OCI-LY7 (cell line): Measurements from ENCODE around the gene PLEKHA6. TPM values are rescaled to one million over a fixed set of nuclear protein-coding genes. Genes with fewer than 3 reads are reported as not detected.
A peak's percentile ranks its signal among the peaks of the same experiment; 100 is the strongest.

Experiments used
- BruUV-seq: library from RNA; stranded (reverse); fragments of 400-500 nt; replicated peaks from 2 replicates; lab custom pipeline; 2021; lab: Mats Ljungman, UMichigan
- CTCF ChIA-PET: fragments of 300-600 bp; sonication (Branson Sonifier 250); formaldehyde crosslinking; loops from one replicate; lab custom pipeline; 2022; ENCODE audit warnings: antibody characterized with exemption; ENCODE audit not compliant: unreplicated experiment; lab: Charles Lee
- POLR2A ChIA-PET: fragments of 300-600 bp; sonication (Branson Sonifier 250); formaldehyde crosslinking; loops from one replicate; lab custom pipeline; 2022; ENCODE audit warnings: antibody characterized with exemption; lab: Charles Lee
- DNase-seq: peaks from one replicate; pipeline ENCODE4 v3.0.0-alpha.2; 2015; ENCODE audit warnings: low spot score
- H2AFZ ChIP-seq: fragments of 200-600 bp; sonication (generic), shearing (Covaris generic); 2 replicates; pipeline ENCODE4 v1.6.1; 2014; ENCODE audit warnings: mild to moderate bottlenecking, antibody characterized with exemption, low read length, moderate library complexity
- H3K27ac ChIP-seq: fragments of 200-600 bp; sonication (generic); 2 replicates; pipeline ENCODE4 v1.5.1; 2014; ENCODE audit warnings: mixed run types, low read depth, mild to moderate bottlenecking, moderate library complexity, low read length, inconsistent platforms; ENCODE audit not compliant: poor library complexity, severe bottlenecking
- H3K36me3 ChIP-seq: fragments of 200-600 bp; sonication (generic); 2 replicates; pipeline ENCODE4 v1.6.1; 2014; ENCODE audit warnings: mild to moderate bottlenecking, antibody characterized with exemption, low read length, moderate library complexity, mixed read lengths; ENCODE audit not compliant: insufficient read depth
- H3K4me1 ChIP-seq: fragments of 200-600 bp; sonication (generic); 2 replicates; pipeline ENCODE4 v1.5.1; 2014; ENCODE audit warnings: mild to moderate bottlenecking, low read length; ENCODE audit not compliant: insufficient read depth, poor library complexity, severe bottlenecking
- H3K4me2 ChIP-seq: fragments of 200-600 bp; sonication (generic); 2 replicates; pipeline ENCODE4 v1.6.1; 2014; ENCODE audit warnings: mild to moderate bottlenecking, low read length
- H3K4me3 ChIP-seq: fragments of 200-600 bp; sonication (generic); 2 replicates; pipeline ENCODE4 v1.5.1; 2014; ENCODE audit warnings: mild to moderate bottlenecking, low read depth, low read length; ENCODE audit not compliant: poor library complexity, severe bottlenecking
- H3K79me2 ChIP-seq: fragments of 200-600 bp; sonication (generic); 2 replicates; pipeline ENCODE4 v1.6.1; 2016; ENCODE audit warnings: low read depth, mild to moderate bottlenecking, low read length, moderate library complexity, mixed read lengths; ENCODE audit not compliant: insufficient read depth
- H3K9me2 ChIP-seq: fragments of 200-600 bp; sonication (generic); 2 replicates; pipeline ENCODE4 v1.6.1; 2016; ENCODE audit warnings: mild to moderate bottlenecking, low read length, mixed read lengths; ENCODE audit not compliant: insufficient read depth
- H3K9me3 ChIP-seq: fragments of 200-600 bp; sonication (generic); 2 replicates; pipeline ENCODE4 v1.6.1; 2014; ENCODE audit warnings: mild to moderate bottlenecking, mixed run types, low read length, mixed read lengths
- H4K20me1 ChIP-seq: fragments of 200-600 bp; sonication (generic); 2 replicates; pipeline ENCODE4 v1.6.1; 2014; ENCODE audit warnings: mild to moderate bottlenecking, antibody characterized with exemption, low read length, moderate library complexity, mixed read lengths; ENCODE audit not compliant: insufficient read depth
- EZH2phosphoT487 ChIP-seq: fragments of 200-600 bp; sonication (generic); IDR thresholded peaks from 2 replicates; pipeline ENCODE4 v1.6.1; 2018; ENCODE audit warnings: low read depth, borderline replicate concordance, mild to moderate bottlenecking, mixed run types, antibody characterized with exemption, low read length, moderate library complexity, mixed read lengths
- intact Hi-C: fragments of 100-400 bp; cut with micrococcal nuclease; formaldehyde crosslinking; loops from one replicate; pipeline ENCODE4 v1.10.0; 2022; ENCODE audit not compliant: unreplicated experiment
- total RNA-seq, 2 experiments: library from RNA; depleted of rRNA in 1 of 2; stranded (reverse); fragments of >200 nt in 1 of 2; shearing (Covaris generic) in 1 of 2; gene quantifications; 2 replicates each; pipeline ENCODE4 v1.2.3, GENCODE V29; 2014 to 2022
- TF ChIP-seq, protein P1 (sequence below): fragments of 200-600 bp; sonication (generic); conservative IDR thresholded peaks from 2 replicates; pipeline ENCODE4 v1.5.1; 2014; ENCODE audit warnings: mild to moderate bottlenecking, antibody characterized with exemption, low read length, moderate library complexity, mixed read lengths

The PLEKHA6 gene
- total RNA-seq, 2 experiments from 2014 or later = not detected

DNA sequence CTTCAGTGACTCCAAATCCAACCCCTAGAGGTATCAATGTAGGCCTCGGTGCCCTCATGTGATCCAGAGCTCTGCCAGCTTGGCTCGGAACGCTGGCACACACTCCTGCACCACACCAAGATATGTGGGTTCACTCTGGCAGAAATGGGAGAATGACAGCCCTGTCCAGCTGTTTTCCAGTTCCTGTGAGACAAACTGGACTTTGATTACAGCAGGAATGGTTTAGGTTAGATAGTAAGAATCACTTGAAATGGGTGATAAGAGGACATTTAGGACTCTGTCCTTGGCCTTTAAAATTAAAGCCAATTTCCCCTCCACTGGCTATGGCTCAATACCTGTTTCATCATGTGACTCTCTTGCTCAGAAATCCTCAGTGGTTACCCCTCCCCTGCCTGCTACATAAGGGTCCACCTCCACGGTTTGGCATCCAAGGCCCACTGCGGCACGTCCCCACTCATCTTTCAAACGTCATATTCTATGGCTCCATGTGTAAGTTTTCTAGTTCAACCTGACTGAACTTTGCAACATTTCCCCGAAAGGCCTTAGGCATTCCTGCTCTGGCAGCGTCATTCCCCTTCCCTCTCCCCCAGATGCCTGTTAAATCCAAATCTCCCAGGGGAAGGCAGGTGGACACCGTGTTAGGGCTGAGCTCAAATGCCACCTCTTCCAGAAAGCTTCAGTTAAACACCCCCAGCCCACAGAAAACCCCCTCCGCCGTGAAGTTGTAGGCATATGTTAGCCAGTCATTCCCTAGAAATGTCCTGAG lies 44.7 kb downstream of the PLEKHA6 start:
- Histone ChIP-seq H3K9me3 (no peaks in the 10 kb centered on the region), H3K4me3 (no peak overlapping the region), H4K20me1 (no peaks in the 10 kb centered on the region), H2AFZ (no peak overlapping the region), H3K36me3 (no peaks in the 10 kb centered on the region), H3K4me1 (no peaks in the 10 kb centered on the region), H3K9me2 (no peaks in the 10 kb centered on the region), H3K79me2 (no peaks in the 10 kb centered on the region), H3K27ac (no peak overlapping the region), H3K4me2 (no peak overlapping the region)
- POLR2A ChIA-PET = interaction anchor here (0.6 kb wide), 2 partner anchors 106 to 492 kb away, joined by 3 to 5 read pairs; no protein-coding TSS in a partner anchor
- intact Hi-C loops = no loop called here
- BruUV-seq = no TSS peak
- CTCF ChIA-PET = no interaction called here
- TF ChIP-seq, protein P1, sequence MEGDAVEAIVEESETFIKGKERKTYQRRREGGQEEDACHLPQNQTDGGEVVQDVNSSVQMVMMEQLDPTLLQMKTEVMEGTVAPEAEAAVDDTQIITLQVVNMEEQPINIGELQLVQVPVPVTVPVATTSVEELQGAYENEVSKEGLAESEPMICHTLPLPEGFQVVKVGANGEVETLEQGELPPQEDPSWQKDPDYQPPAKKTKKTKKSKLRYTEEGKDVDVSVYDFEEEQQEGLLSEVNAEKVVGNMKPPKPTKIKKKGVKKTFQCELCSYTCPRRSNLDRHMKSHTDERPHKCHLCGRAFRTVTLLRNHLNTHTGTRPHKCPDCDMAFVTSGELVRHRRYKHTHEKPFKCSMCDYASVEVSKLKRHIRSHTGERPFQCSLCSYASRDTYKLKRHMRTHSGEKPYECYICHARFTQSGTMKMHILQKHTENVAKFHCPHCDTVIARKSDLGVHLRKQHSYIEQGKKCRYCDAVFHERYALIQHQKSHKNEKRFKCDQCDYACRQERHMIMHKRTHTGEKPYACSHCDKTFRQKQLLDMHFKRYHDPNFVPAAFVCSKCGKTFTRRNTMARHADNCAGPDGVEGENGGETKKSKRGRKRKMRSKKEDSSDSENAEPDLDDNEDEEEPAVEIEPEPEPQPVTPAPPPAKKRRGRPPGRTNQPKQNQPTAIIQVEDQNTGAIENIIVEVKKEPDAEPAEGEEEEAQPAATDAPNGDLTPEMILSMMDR = no peak
- no peak for TF ChIP-seq EZH2phosphoT487
- no peak for DNase-seq

DNA sequence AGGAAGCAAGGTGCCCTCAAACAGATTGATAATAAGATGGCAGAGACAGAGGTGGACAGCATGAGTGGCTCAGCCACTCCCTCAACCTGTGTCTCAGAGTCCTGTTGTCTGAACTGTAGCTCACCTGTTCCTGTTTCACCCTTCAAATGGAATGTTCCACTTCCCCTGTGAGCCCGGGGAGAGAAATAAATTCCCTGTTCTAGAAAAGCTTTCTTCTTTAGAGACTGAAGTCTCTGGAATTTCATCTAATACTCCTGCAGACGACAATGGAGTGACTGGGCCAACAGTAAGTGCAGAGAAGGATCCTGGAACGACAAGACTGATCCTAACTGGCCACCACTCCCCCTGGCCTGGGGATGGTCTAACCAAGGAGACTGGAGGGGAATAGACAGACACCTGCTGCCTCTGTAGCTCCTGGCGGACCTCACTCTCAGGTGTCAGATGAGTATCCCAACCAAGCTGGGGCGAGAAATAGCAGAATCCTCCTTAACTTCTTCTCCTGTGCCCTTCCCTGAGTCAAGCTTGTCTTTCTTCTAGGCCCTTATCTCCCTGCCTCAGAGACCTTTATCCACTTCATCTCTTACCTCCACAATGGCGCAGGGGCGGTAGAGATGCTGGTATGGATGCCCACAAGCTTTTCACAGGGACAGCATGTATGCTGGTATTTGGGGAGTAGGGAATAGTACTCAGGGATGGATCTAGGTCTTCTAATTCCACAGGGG lies 45.4 kb downstream of the PLEKHA6 start:
- no TSS peak for BruUV-seq
- Histone ChIP-seq H3K36me3 (no peaks in the 10 kb centered on the region), H3K9me3 (no peaks in the 10 kb centered on the region), H3K4me2 (no peak overlapping the region), H2AFZ (no peak overlapping the region), H3K27ac (no peak overlapping the region), H3K9me2 (no peaks in the 10 kb centered on the region), H3K4me3 (no peak overlapping the region), H3K4me1 (no peaks in the 10 kb centered on the region), H3K79me2 (no peaks in the 10 kb centered on the region), H4K20me1 (no peaks in the 10 kb centered on the region)
- ChIA-PET POLR2A (interaction anchor here (0.6 kb wide), 1 partner anchor 493 kb away, joined by 5 read pairs; no protein-coding TSS in a partner anchor), CTCF (interaction anchor here (0.6 kb wide), 1 partner anchor 1700 kb away, joined by 3 read pairs; no protein-coding TSS in a partner anchor)
- DNase-seq = peak; percentile 26
- intact Hi-C loops = no loop called here
- TF ChIP-seq EZH2phosphoT487 = no peak
- TF ChIP-seq, protein P1 = no peak
